CD4-positive, alpha-beta T cell treated with Interferon alpha-2 for 1 hour (primary cell): ENCODE data around the gene LYSMD2.
A peak's percentile ranks its signal among the peaks of the same experiment; 100 is the strongest.
"Not testable (repeated sequence)": the region's sequence is repeated elsewhere in the genome, so short reads cannot be mapped to it uniquely, and the experiment has no call there.

Experiments used
- DNase-seq, 2 donors: peaks; one replicate each; pipeline ENCODE4 v3.0.0-alpha.2; 2020 to 2022

Gene LYSMD2

GRCh38 chr15:51737522-51738305 lies at the start of gene LYSMD2:
LYSMD2 (minus strand) TSS chr15:51737655; CDS start chr15:51737622, 33 bp downstream.
- DNase-seq, result peak; percentile 48 to 73

- DNase-seq, result not testable (repeated sequence)
Measured at GRCh38 chr15:51787130-51787529, 49.7 kb upstream of the LYSMD2 start.

GRCh38 chr15:51783967-51784366 lies 46.5 kb upstream of the LYSMD2 start:
- no peak for DNase-seq

GRCh38 chr15:51782357-51782896 lies 45.0 kb upstream of the LYSMD2 start:
- no peak for DNase-seq

- no peak for DNase-seq
Measured at GRCh38 chr15:51781506-51781905, 44.1 kb upstream of the LYSMD2 start.

GRCh38 chr15:51780636-51781035 lies 43.2 kb upstream of the LYSMD2 start:
- no peak for DNase-seq

GRCh38 chr15:51776952-51777569 lies 39.6 kb upstream of the LYSMD2 start:
- DNase-seq, result peak; percentile 64 to 76

GRCh38 chr15:51775967-51776816 lies 38.7 kb upstream of the LYSMD2 start:
- peak; percentile 33 to 68 for DNase-seq

GRCh38 chr15:51774916-51775315 lies 37.5 kb upstream of the LYSMD2 start:
- no peak for DNase-seq

GRCh38 chr15:51771773-51772172 lies 34.3 kb upstream of the LYSMD2 start:
- no peak for DNase-seq

GRCh38 chr15:51770902-51771301 lies 33.4 kb upstream of the LYSMD2 start:
- DNase-seq, result no peak

GRCh38 chr15:51768018-51768417 lies 30.6 kb upstream of the LYSMD2 start:
- DNase-seq, result peak; percentile 8 to 11

- no peak for DNase-seq
Measured at GRCh38 chr15:51766341-51766740, 28.9 kb upstream of the LYSMD2 start.

GRCh38 chr15:51765751-51766150 lies 28.3 kb upstream of the LYSMD2 start:
- DNase-seq, result no peak

- no peak for DNase-seq
Measured at GRCh38 chr15:51760805-51761204, 23.4 kb upstream of the LYSMD2 start.

- DNase-seq, result peak in 1 of 2 donors; percentile 26
Measured at GRCh38 chr15:51759557-51760070, 22.2 kb upstream of the LYSMD2 start.

- DNase-seq, result no peak
Measured at GRCh38 chr15:51758645-51759044, 21.2 kb upstream of the LYSMD2 start.

- DNase-seq, result no peak
Measured at GRCh38 chr15:51757450-51757849, 20.0 kb upstream of the LYSMD2 start.

- no peak for DNase-seq
Measured at GRCh38 chr15:51756482-51756881, 19.0 kb upstream of the LYSMD2 start.

- DNase-seq, result no peak
Measured at GRCh38 chr15:51755790-51756189, 18.3 kb upstream of the LYSMD2 start.

GRCh38 chr15:51754267-51754666 lies 16.8 kb upstream of the LYSMD2 start:
- no peak for DNase-seq

- DNase-seq, result no peak
Measured at GRCh38 chr15:51752888-51753287, 15.4 kb upstream of the LYSMD2 start.
